Islet of Langerhans (tissue), 1 donor: Measurements from ENCODE around the gene ENDOD1.

Source experiments
- FAIRE-seq: peaks from one replicate; lab custom pipeline; 2011; peaks lifted over from hg19 to GRCh38; lab: Jason Lieb, UNC

ENDOD1 gene

DNA sequence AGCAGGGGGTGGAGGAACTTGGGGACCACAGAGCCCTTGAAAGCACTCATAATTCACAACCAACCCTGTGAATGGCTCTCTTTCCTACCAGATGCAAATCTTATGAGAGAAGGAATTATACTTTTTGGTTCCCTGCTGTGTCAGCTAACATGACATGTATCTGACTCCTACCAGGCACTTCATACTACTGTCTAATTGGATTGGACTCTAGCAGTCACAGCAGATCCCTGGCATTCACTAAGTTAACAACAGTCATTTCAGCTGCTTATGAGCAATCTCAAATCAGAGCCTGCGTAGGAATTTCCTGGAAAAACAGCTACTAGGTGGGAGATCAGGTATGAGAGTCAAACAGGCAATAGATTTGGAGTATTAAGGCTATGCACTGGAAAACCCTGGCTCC, 11.1 kb upstream of the ENDOD1 start:
- no peak for FAIRE-seq

DNA sequence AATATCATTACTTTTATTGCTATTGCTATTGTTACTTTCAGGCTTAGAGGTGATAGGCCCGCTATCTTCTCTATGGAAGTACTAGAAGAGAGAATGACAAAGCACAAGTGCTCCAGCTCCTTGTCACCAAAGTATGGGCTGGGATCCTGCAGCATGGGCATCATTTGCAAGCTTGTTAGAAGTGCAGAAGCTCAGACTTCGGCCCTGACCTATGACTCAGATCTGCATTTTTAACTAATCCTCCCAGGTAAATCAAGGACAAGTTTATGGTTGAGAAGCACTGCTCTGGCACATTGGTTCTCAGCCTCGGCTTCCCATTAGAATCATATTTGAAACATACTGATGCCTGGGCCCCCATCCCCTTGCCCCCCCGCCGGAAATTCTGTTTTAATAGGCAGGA, 8.6 kb upstream of the ENDOD1 start:
- FAIRE-seq: no peak

DNA sequence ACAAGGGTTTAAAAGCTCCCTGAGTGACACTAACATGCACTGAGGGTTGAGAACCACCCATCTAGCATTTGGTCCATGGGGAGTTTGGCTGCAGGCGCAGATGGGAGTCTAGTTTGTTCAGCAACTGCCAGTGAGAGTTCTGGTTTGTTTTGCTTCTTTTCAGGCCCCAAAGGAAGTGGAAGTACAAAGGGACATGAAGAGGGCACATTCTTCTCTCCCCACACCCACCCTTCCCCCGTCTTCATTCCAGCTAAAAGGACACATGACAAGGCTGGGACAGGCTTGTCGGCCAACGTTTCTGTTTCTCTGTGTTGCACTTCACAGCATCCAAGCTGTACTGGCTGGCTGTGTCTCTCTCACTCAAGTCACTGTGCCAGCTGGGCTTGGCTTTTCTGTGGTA, 8.2 kb upstream of the ENDOD1 start:
- no peak for FAIRE-seq

DNA sequence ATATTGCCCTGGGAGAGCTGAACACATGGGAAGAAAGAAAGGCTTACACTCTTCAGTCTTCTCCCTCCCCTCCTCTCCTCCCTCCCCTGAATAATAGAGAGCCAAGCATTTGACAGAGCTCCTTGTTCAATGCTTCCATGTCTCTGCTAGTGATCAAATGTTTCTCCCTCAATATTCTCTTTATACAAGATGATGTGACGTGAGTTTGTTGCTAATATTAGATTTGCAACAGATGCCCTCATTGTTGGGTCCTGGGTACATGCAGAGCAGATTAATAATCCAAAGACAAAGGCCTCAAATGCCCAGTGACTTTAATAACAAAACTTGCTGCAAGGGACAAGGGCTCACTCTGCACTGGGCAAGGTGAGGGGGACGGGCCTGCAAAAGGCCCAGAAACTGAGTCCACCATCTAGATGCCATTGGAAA, 7.1 kb upstream of the ENDOD1 start:
- FAIRE-seq: no peak

DNA sequence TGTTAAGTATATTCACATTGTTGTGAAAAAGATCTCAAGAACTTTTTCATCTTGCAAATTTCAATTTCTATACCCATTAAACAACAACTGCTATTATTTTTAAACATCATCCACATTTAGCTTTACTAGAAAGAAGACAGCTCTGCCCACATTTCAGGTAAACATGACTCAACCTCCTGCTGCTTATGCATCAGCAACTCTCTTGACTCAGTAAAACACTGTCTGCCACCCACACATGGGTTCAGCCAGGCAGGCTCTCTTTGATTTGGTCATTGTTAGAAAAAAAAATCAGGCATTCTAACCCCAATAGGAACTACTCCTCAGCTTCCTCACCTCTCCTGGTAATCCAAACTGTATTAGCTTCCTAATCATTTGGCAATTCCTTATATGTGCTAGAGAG, 5.1 kb upstream of the ENDOD1 start:
- FAIRE-seq: peak; percentile 97

DNA sequence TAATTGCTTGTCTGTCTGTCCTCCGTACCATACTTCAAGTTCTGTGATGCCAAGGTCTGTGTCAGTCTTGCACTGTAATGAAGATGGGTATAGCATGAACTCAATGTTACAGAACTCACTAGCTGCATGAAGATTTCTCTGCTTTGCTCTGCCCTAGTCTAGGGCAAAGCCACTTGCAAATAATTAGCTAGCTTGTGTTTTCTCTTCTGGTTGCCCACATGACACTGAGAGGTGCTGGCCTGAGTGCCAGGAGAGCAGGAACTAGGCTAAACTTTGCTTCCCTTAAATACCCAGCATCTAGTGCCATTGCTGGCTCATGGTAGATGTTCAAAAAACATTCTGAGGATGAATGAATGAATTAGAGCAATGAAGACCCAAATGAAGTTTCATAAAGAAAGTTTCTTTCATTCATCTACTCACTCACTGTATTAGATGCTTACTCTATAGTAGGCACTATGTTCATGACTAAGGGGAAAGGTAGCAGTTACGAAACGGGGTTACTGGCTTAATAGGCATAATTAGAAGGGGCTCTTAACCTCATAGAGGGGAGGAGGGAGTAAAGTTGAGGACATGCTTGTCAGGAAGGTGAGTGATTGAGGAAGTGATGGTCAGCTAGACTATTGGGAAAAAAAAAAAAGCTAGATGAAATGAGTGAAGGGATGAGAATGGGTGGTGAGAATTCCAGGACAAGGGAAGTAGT, 4.4 kb upstream of the ENDOD1 start:
- FAIRE-seq: no peak

DNA sequence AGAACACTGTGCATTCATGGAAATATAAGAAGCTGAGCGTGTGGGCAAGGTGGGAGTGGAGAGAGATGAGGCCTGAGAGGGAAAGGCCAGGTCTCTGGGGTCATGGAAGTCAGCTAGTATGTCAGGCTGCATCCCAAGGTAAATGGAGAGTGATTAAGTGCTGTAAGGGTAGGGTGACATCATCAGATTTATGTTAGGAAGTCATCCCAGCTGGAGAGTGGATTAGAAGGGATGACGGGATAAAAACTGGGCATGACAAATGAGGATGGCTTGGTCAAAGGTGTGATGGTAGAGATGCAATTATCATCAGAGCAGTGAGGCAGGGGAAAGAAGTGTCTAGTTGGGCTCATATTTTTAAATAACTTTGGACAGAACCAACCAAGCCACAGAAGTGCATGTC, 3.5 kb upstream of the ENDOD1 start:
- no peak for FAIRE-seq

DNA sequence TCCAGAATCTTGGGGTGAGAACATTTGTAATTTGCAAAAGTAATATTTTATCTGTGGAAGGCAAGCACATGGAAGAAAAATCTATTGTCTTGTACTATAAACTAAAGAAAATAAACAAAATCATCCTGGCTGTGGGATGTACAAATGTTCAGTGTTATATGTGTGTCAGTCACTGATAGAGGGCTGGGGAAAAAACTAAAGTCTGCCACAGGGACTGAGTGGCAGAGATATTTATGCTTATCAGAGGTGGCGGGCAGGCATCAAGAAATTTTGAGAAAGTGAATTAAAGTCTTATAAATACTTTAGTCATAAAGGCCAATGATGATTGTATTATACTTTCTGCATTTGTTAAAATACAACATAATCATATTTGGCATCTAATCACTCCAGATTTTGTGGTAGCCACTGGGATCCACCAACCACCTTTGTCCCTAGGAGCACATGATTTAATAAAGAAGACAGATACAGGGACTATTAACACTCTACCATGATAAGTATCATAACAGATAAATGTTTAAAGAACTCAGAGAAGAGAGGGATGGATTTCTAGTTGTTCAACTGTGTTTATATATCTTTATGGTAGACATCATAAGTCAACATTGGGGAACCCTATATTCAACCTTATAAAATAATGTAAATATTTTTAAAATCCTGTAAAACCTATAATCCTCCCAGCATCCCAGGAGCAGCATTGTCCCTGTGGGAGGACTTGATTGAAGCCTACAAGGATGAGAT, 2.6 kb upstream of the ENDOD1 start:
- FAIRE-seq: no peak

DNA sequence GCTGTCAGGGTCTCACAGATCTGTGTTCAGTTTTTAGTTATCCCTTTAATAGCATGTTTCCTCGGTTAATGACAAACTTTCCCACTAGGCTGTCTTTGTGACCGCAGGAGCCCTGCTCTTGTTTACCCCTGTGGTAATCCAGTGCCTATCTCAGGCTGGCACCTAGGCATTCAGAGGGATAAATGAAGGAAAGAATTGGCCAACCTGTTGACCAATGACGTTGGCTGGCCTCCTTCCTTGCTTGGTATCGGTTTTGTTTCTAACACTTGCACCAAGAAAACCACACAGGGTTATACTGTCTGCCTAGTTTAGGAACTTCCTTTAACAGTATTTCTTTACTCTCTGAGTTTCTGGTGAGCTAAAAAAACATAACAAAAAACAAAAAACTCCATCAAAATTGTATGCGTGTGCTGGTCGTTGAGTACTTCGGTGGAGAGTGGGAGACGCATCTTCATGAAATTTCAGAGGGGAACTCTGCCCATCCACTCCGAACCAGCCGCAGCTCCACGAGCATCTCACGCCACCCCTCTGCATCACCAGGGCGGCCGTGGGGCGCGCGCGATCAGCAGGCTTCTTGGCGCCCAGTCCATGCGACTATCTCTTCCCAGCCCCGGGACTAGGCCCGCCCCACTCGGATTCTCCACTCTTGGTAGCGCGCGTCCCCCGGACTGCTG, 563 bp upstream of the ENDOD1 start:
- FAIRE-seq: no peak

DNA sequence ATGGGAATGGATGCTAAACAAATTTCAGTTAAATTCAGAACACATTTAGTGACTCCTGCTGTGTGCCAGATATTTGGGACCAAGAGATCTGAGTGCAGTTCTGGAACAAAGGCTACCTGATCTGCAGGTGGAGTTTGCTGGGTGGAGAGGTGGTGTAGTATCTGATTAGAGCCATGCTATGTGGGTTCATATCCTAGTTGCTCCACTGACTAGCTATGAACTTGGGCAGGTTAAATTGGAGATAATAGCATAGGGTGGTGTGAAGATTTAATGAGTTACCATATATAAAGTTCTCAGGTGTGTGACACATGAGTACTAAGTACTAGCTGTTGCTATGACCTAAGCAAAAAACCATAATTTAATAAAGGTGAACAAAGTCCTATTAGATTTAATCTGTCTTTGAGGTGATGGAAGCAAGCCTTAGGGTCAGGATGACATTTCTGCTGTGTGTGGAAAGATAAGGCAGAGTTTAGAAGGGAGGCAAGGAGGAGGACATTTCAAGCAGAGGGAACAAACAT, 2.1 kb downstream of the ENDOD1 start:
- no peak for FAIRE-seq

DNA sequence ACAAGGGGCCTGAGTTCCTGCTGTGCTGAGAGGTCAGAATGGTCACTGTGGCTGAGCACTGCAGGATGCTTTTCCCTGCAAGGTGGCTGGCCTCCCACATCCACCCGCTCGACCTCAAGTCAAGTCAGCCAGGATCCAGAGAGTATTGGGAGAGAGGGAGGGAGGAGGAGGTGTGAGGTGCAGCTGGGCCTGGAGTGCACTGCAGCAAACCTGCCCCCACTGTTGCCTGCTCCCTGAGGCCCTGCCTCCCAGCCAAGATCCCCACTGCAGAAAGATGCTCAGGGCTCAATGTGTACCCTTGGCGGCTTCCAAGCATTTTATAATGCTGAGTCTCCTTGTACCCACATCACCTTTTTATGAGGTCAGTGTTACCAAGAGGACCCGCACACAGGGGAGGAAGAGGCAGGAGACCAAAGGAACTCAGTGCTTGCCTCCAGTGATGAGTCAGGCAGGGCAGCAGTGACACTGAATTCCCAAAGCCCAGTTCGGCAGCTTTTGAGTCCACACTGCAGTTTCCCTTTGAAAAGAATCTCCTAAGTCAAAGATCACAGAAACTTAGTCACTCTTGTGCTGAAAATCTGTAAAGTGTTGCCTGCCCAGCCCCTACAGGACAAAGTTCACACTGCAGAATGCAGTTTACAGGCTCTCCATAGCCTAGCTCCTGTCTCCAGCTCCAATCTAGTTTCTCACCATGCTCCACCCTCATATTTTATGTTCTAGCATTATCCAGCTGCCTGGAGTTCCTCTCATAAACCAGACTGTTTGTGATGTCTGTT, 3.1 kb downstream of the ENDOD1 start:
- no peak for FAIRE-seq

DNA sequence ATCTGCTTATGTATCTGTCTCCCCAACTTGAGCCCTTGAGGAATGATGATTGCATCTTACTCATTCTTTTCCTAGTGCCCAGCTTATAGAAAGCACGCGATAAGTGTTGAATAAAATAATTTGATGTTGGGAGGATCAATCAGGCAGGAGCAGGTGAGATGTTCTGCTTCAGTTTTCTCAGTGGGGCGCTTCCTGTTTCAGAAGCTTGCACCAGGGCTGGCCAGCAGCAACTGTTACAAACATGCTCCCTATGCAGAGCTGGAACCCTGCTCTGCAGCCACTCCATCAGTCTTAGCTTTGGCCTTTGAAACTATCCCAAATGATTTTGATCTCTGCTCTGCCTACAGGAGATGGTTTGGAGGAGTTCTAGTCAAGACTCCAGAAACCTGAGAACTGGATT, 3.9 kb downstream of the ENDOD1 start:
- no peak for FAIRE-seq

DNA sequence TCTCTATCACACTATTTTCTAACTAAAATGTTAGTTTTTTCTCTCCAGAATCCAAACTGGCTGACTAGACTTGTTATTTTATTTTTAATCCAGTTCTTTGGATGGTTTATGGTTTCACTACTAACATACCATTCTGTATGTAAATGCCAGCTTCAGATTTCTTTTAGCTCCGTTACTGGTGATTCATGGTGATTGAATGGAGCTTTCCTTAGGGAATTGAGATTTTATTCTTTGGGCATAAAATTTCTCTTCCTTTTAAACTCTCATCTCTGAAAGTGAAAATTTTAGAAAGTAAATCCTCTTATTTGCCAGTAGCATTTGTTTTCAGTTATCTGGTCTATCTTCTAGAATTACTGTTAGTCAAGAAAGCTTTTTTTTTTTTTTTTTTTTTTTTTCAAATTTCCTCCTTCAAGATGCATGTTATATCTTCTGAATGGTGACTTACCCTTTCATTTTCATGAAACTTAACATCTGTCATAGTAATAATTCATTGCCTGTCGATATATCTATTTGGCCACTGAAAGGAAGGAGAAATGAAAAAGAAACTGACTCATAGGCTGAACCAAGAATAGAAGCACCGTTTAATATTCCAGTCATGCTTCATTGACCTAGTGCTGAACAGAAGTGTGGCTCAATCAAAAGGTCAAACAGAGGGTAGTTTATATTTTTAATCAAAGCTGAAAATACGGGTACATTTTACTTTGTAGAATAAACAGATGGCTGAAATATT, 6.4 kb downstream of the ENDOD1 start:
- peak; percentile 84 for FAIRE-seq

DNA sequence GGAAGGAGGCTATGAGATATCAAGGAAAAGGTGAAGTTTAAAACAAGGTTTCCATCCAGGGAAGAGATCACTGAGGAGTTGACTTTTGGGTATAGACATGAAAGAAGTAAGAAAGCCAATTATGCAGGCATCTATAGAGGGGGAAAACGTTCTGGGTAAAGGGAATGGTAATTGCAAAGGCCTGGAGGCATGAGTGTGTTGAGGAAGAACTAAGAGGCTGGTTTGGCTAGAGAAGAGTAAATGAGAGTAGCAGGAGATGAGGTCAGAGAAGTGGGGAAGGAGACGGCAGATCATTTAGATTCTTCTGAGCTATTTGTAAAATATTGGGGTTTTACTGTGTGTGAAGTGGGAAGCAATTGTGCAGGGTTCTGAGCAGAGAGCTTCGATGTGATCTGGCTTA, 7.6 kb downstream of the ENDOD1 start:
- no peak for FAIRE-seq

DNA sequence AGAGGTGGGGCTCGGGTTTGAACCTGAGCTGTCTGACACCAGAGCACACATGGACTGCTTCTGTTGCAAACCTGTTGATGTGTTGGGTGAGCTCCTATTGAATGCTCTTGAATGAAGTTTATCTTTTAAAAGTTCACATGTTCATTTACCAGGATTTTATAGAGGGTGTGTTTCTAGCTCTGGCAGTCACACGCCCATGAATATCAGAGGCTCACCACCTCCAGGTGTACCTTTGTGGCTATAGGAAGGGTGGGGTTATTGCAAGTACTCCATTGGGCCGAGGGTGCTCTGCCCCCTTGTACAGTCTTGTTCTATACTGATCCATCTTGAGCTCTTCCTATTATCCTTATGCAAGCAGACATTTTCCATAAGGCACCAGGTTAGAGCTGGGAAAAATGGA, 9.2 kb downstream of the ENDOD1 start:
- no peak for FAIRE-seq

DNA sequence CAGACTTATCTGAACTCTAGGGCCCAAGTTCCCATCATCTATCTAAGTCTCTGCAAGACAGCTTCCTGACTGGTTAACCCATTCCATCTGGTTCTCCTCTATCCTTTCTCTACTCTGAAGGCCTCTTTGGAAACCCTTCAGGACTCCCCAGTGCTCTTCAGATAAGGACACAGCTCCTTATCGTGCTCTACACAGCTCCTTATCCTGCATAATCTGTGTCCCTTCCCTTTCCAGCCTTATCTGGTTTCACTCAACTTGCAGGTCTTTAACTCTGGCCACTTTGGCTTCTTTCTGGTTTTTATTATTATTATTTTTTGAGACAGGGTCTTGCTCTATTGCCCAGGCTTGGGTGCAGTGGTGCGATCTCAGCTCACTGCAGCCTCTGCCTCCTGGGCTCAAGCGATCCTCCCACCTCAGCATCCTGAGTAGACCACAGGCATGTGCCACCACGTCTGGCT, 10.6 kb downstream of the ENDOD1 start:
- FAIRE-seq: no peak

DNA sequence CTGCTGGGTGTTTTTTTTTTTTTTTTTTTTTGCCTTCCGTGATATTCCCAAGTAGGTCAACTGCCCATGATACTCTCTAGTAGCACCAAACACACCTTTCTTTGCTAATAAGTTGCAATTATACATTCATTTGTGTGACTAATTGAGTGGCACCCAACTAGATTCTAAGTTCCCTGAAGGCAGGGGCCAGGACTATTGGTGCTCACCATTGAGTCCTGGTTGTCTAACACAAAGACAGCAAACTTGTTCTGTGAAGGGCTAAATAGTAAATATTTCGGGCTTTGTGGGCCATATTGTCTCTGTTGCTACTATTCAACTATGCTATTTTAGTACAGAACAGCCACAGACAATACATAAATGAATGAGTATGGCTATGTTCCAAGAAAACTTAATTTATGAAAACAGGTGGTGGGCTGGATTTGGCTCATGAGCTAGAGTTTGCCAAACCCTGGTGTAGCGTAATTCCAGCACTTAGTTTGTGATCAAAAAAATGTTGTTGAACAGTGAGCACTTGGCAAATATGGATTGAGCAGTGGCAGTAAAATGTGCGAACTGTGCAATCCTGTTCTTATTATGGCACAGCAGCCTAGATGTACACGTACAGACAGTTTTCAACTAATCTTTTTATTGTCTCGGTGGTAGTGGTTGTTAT, 11.3 kb downstream of the ENDOD1 start:
- FAIRE-seq: no peak

DNA sequence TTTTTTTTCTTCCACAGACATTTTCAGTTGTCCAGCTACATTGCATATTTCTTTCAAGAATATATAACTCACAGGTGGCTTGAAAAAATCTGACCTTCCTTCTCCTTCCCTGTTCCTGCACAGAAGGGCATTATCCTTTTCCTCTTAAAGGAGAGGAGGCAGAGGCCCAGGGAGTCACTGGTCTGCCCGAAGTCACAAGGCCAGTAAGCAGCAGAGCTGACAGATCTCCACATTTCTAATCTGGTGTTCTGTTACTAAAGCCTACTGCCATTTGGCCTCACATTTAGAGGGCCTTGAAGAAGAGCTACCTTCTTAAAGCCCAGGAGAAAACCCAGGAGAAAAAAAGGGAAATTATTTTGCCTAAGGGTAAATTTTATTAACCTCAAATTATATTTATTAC, 12.3 kb downstream of the ENDOD1 start:
- no peak for FAIRE-seq

DNA sequence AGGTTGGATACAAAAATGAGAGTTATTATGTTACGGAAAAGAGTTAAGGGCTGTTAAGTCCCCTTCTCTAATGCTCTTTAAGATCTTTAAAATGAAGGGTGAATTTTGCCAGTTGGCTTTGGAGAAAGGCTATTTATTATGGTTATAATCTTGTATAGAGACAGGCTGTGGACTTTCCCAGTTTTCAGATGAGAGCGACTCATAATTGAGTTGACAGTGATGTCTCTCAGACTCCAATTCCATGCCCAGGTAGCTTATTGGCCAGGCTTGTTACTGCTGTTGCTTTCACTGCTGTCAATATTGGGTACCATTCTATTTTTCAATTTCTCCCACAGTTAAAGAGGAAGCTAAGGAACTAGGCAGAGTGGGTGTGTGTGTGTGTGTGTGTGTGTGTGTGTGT, 13.1 kb downstream of the ENDOD1 start:
- no peak for FAIRE-seq

DNA sequence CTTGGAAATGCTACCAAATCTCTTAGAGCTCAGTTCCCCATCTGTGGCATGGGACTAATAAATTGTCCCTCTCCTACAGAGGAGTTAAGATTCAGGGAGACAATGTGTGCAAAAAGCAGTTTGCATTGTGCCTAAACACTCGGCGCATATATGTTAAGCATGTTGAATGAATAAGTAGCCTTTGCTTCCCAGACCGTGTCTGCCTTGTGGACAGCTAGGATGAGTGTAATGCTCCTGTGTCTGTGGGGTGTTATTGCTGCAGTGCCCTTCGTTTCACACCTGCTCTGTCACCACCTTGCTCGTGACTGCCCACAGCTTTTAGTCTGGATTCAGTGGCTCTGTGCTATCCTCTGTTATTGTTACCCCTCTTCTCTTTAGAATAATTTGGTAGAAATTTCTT, 14.1 kb downstream of the ENDOD1 start:
- no peak for FAIRE-seq

DNA sequence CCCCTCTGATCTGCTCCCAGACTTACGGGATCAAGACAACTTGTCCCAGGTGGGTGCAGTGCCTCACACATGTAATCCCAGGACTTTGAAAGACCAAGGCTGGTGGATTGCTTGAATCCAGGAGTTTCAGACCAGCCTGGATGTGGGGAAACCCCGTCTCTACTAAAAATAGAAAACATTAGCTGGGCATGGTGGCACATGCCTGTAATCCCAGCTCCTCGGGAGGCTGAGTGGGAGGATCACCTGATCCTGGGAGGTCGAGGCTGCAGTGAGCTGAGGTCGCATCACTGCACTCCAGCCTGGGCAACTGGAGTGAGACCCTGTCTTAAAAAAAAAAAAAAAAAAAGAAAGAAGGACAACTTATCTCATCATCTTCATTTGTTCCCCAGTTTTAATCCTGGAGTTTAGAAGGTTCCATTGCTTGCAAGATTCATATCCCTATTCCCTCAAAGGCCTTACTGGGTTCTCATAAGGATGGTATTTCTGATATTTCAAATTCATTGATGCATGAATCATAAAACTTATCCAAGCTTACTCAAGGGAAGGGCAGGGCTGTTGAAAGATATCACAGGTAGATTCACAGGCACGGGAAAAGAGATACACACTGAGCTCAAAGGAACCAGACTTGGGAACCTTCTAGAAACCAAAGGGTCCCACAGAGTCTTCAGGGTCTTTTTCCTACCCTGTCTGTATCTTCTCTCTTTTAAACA, 14.6 kb downstream of the ENDOD1 start:
- no peak for FAIRE-seq
